Karpas-422 (cell line): ENCODE data around the gene PCYT1B. TPM values are rescaled to one million over a fixed set of nuclear protein-coding genes. Genes with fewer than 3 reads are reported as not detected.

Experiments
- DNase-seq: peaks from one replicate; pipeline ENCODE4 v3.0.0-alpha.2; 2015
- H2AFZ ChIP-seq: fragments of 200-600 bp; sonication (generic); 2 replicates; pipeline ENCODE4 v1.6.1; 2014; ENCODE audit warnings: antibody characterized with exemption, low read length, mixed read lengths
- H3K27ac ChIP-seq: fragments of 200-600 bp; sonication (generic); 2 replicates; pipeline ENCODE4 v1.5.1; 2014; ENCODE audit warnings: mild to moderate bottlenecking, low read length, moderate library complexity
- H3K27me3 ChIP-seq: fragments of 200-600 bp; sonication (generic); 2 replicates; pipeline ENCODE4 v1.6.1; 2014; ENCODE audit warnings: low read length, mixed read lengths
- H3K36me3 ChIP-seq: fragments of 200-600 bp; sonication (generic); 2 replicates; pipeline ENCODE4 v1.6.1; 2014; ENCODE audit warnings: low read length, mixed read lengths; ENCODE audit not compliant: insufficient read depth
- H3K4me1 ChIP-seq: fragments of 200-600 bp; sonication (generic); 2 replicates; pipeline ENCODE4 v1.6.1; 2014; ENCODE audit warnings: mild to moderate bottlenecking, low read length, mixed read lengths
- H3K4me2 ChIP-seq: fragments of 200-600 bp; sonication (generic); 2 replicates; pipeline ENCODE4 v1.6.1; 2014; ENCODE audit warnings: low read length, low read depth, mild to moderate bottlenecking; ENCODE audit not compliant: poor library complexity, severe bottlenecking
- H3K4me3 ChIP-seq: fragments of 200-600 bp; sonication (generic); 2 replicates; pipeline ENCODE4 v1.5.1; 2014; ENCODE audit warnings: mild to moderate bottlenecking, antibody characterized with exemption, low read length, mixed read lengths
- H3K79me2 ChIP-seq: fragments of 200-600 bp; sonication (generic); 2 replicates; pipeline ENCODE4 v1.6.1; 2014; ENCODE audit warnings: mild to moderate bottlenecking, low read length, mixed read lengths
- H3K9ac ChIP-seq: fragments of 200-600 bp; sonication (generic); 2 replicates; pipeline ENCODE4 v1.6.0; 2014; ENCODE audit warnings: low read length
- H3K9me2 ChIP-seq: fragments of 200-600 bp; sonication (generic), shearing (Covaris generic); replicated peaks from 2 replicates; pipeline ENCODE4 v1.6.0; 2014; ENCODE audit warnings: mild to moderate bottlenecking, low read length, moderate library complexity; ENCODE audit not compliant: insufficient read depth
- H3K9me3 ChIP-seq: fragments of 300-700, 200-600 bp; sonication (generic); 2 replicates; pipeline ENCODE4 v1.6.1; 2014; ENCODE audit warnings: low read length, mixed read lengths
- H4K20me1 ChIP-seq: fragments of 200-600 bp; sonication (generic); 2 replicates; pipeline ENCODE4 v1.6.1; 2014; ENCODE audit warnings: mild to moderate bottlenecking, antibody characterized with exemption, low read length, low read depth; ENCODE audit not compliant: insufficient read depth
- total RNA-seq: library from RNA; depleted of rRNA; stranded (reverse); fragments of >200 nt; shearing (Covaris generic); gene quantifications from 2 replicates; pipeline ENCODE4 v1.2.3, GENCODE V29; 2014; ENCODE audit warnings: low replicate concordance

The PCYT1B gene
- total RNA-seq, 1 experiment from 2014 or later = 0.04 TPM

DNA sequence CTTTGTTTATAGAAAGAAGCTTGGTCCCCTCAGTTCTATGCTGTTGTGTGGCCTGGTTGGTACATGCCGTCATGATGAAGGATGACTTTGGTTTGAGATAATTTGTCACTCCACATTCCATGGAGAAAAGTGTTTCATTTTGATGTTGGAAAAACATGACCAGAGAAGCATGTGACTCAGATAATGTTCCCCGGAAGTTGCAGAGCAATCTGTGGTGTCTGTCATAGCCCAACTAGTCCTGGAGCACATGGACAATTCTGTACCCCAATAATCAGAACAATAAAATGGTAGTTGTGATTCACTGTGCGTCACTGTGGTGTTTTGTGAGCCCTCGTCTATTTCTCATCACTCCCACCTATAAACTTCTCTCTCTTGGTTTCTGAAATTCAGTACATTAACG is 97.0 kb downstream of the PCYT1B start:
- H3K4me3 ChIP-seq = no peak overlapping the region

GRCh38 chrX:24547961-24548360 is 99.2 kb downstream of the PCYT1B start:
- Histone ChIP-seq H3K27ac (no peak overlapping the region), H3K79me2 (no peaks in the 10 kb centered on the region), H3K4me2 (no peak overlapping the region), H3K36me3 (no peaks in the 10 kb centered on the region), H3K9me2 (no peaks in the 10 kb centered on the region), H3K9me3 (no peaks in the 10 kb centered on the region), H3K4me1 (peaks cover 4% of the 10 kb centered on the region; the same call in 1 of the 2 replicates), H4K20me1 (no peaks in the 10 kb centered on the region), H3K9ac (no peak overlapping the region), H3K4me3 (no peak overlapping the region), H2AFZ (no peak overlapping the region), H3K27me3 (no peaks in the 10 kb centered on the region; the same call in 1 of the 2 replicates)
- DNase-seq = no peak

More for the DNA sequence above, 97.0 kb downstream of the PCYT1B start:
- Histone ChIP-seq H3K36me3 (no peaks in the 10 kb centered on the region), H3K4me1 (peaks cover 4% of the 10 kb centered on the region; the same call in 1 of the 2 replicates), H2AFZ (no peak overlapping the region), H3K9me2 (no peaks in the 10 kb centered on the region), H3K27ac (no peak overlapping the region), H3K9me3 (no peaks in the 10 kb centered on the region), H4K20me1 (no peaks in the 10 kb centered on the region), H3K79me2 (no peaks in the 10 kb centered on the region), H3K27me3 (no peaks in the 10 kb centered on the region; the same call in 1 of the 2 replicates), H3K9ac (no peak overlapping the region), H3K4me2 (no peak overlapping the region)
- no peak for DNase-seq

DNA sequence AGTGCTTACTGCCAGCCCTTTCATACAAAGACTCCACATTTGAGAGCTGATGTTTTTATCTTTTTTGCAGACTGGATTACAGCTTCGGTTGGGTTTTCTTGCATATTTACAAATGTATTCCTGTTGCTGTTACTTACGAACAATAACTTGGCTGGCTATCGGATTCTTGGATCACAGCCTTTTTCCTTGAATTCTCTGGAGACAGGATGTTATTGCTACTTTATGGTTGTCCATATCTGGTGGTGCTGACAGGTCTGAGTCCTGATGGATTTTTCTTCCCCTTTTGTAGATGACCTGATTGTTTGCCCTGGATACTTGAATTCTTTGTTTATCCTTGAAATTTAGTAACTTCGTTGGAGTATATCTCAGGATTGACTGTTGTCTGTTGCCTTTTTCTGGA is 104.4 kb downstream of the PCYT1B start:
- Histone ChIP-seq H2AFZ (no peak overlapping the region), H3K27ac (no peak overlapping the region), H3K9ac (no peak overlapping the region), H3K9me2 (no peaks in the 10 kb centered on the region), H3K4me2 (no peak overlapping the region), H3K27me3 (no peaks in the 10 kb centered on the region; the same call in 1 of the 2 replicates), H3K4me3 (no peak overlapping the region), H4K20me1 (no peaks in the 10 kb centered on the region), H3K9me3 (no peaks in the 10 kb centered on the region), H3K36me3 (no peaks in the 10 kb centered on the region), H3K79me2 (no peaks in the 10 kb centered on the region), H3K4me1 (peaks cover 4% of the 10 kb centered on the region; the same call in 1 of the 2 replicates)
- DNase-seq = no peak

DNA sequence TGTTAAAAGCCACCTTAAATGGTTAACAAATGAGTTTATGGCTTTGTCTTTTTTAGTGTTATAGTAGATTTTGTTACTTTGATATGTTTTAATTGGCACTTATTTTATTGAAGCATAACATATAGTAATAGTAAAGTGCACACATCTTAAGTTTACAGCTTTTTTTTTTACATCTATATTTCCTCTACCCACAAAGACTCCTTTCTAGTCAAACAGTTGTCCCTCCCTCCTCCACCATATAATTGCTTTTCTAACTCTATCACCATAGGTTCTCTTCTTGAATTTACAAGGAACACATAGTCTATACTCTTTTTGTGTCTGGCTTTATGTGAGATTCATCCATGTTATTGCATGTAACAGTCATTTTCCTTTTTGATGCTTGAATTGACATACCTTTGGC is 110.6 kb downstream of the PCYT1B start:
- Histone ChIP-seq H3K79me2 (no peaks in the 10 kb centered on the region), H3K4me3 (no peak overlapping the region), H3K27ac (no peak overlapping the region), H3K27me3 (no peaks in the 10 kb centered on the region), H4K20me1 (no peaks in the 10 kb centered on the region), H3K4me1 (no peaks in the 10 kb centered on the region), H3K9ac (no peak overlapping the region), H3K36me3 (no peaks in the 10 kb centered on the region), H3K9me3 (no peaks in the 10 kb centered on the region), H2AFZ (no peak overlapping the region), H3K4me2 (no peak overlapping the region), H3K9me2 (no peaks in the 10 kb centered on the region)
- no peak for DNase-seq

- Histone ChIP-seq H3K36me3 (no peaks in the 10 kb centered on the region), H4K20me1 (no peaks in the 10 kb centered on the region), H3K9me3 (no peaks in the 10 kb centered on the region), H3K27ac (no peak overlapping the region), H3K79me2 (no peaks in the 10 kb centered on the region), H3K4me2 (no peak overlapping the region), H3K27me3 (no peaks in the 10 kb centered on the region), H3K4me1 (no peaks in the 10 kb centered on the region), H3K4me3 (no peak overlapping the region), H3K9ac (no peak overlapping the region), H2AFZ (no peak overlapping the region), H3K9me2 (no peaks in the 10 kb centered on the region)
- DNase-seq = no peak
These were observed 118.5 kb downstream of the PCYT1B start for GRCh38 chrX:24528605-24529004.

DNA sequence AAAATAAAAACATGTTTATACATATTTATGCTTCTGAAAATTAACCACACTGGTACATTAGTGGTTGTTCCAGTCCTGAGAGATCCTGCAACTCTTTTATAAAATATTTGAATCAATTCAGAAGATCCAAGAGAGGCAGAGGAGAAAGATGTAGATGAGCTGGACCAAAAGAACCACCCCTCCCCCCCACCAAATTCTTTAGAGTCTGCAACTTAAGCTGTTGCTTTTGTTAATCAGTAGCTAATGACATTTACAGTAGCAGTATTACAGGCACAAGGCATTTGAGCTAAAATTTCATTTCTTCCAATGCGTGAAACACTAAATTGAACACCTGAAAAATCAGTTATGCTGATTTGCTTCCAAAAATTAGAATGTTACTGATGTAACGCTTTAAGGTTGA is 120.5 kb downstream of the PCYT1B start:
- no peaks in the 10 kb centered on the region for H3K4me1 ChIP-seq
- no peaks in the 10 kb centered on the region for H3K9me2 ChIP-seq
- no peaks in the 10 kb centered on the region for H3K27me3 ChIP-seq
- no peaks in the 10 kb centered on the region for H3K9me3 ChIP-seq
- H3K4me3 ChIP-seq = no peak overlapping the region
- H3K36me3 ChIP-seq = no peaks in the 10 kb centered on the region
- H3K27ac ChIP-seq = no peak overlapping the region
- H3K4me2 ChIP-seq = no peak overlapping the region
- DNase-seq = no peak
- H2AFZ ChIP-seq = no peak overlapping the region
- no peak overlapping the region for H3K9ac ChIP-seq
- H3K79me2 ChIP-seq = no peaks in the 10 kb centered on the region
- no peaks in the 10 kb centered on the region for H4K20me1 ChIP-seq

- Histone ChIP-seq H3K36me3 (no peaks in the 10 kb centered on the region), H4K20me1 (no peaks in the 10 kb centered on the region), H3K4me2 (no peak overlapping the region), H3K4me3 (no peak overlapping the region), H2AFZ (no peak overlapping the region), H3K27me3 (no peaks in the 10 kb centered on the region), H3K79me2 (no peaks in the 10 kb centered on the region), H3K9ac (no peak overlapping the region), H3K9me2 (no peaks in the 10 kb centered on the region), H3K27ac (no peak overlapping the region), H3K9me3 (no peaks in the 10 kb centered on the region), H3K4me1 (no peaks in the 10 kb centered on the region)
- DNase-seq = no peak
These were observed 121.7 kb downstream of the PCYT1B start for GRCh38 chrX:24525455-24525854.

GRCh38 chrX:24520472-24520871 is 126.7 kb downstream of the PCYT1B start:
- Histone ChIP-seq H3K27me3 (no peaks in the 10 kb centered on the region), H3K9ac (no peak overlapping the region)

GRCh38 chrX:24515447-24515846 is 131.7 kb downstream of the PCYT1B start:
- H3K27ac ChIP-seq = no peak overlapping the region
- H3K27me3 ChIP-seq = no peaks in the 10 kb centered on the region
- DNase-seq = no peak
- H4K20me1 ChIP-seq = no peaks in the 10 kb centered on the region
- H3K4me2 ChIP-seq = no peak overlapping the region
- no peaks in the 10 kb centered on the region for H3K36me3 ChIP-seq
- no peak overlapping the region for H3K9ac ChIP-seq
- no peaks in the 10 kb centered on the region for H3K4me1 ChIP-seq
- H3K9me2 ChIP-seq = no peaks in the 10 kb centered on the region
- H3K9me3 ChIP-seq = no peaks in the 10 kb centered on the region
- H3K79me2 ChIP-seq = no peaks in the 10 kb centered on the region
- H2AFZ ChIP-seq = no peak overlapping the region
- H3K4me3 ChIP-seq = no peak overlapping the region

More at GRCh38 chrX:24520472-24520871, 126.7 kb downstream of the PCYT1B start:
- no peak overlapping the region for H2AFZ ChIP-seq
- DNase-seq = no peak
- no peaks in the 10 kb centered on the region for H4K20me1 ChIP-seq
- H3K4me3 ChIP-seq = no peak overlapping the region
- H3K4me2 ChIP-seq = no peak overlapping the region
- H3K27ac ChIP-seq = no peak overlapping the region
- H3K79me2 ChIP-seq = no peaks in the 10 kb centered on the region
- no peaks in the 10 kb centered on the region for H3K9me3 ChIP-seq
- no peaks in the 10 kb centered on the region for H3K36me3 ChIP-seq
- H3K9me2 ChIP-seq = no peaks in the 10 kb centered on the region
- no peaks in the 10 kb centered on the region for H3K4me1 ChIP-seq
